ENCODE measurements around the gene NALCN. TPM values are rescaled to one million over a fixed set of nuclear protein-coding genes. Genes with fewer than 3 reads are reported as not detected.

Gene NALCN
- total RNA-seq, 2 donors from 2014 or later = 0.11 TPM; not detected in 1

- no peaks in the 10 kb centered on the region for H3K9me3 Mint-ChIP-seq
Measured at GRCh38 chr13:101398920-101399319, 17.4 kb downstream of the NALCN start.

GRCh38 chr13:101398191-101398590 lies 18.1 kb downstream of the NALCN start:
- WGBS, 2 experiments (ENCODE audit: insufficient coverage in 1 of 2, insufficient read length in 1 of 2) = 64 to 79% methylated on average over 2 of the region's 2 CpGs
- no peak for TF ChIP-seq CTCF (conservative IDR thresholded peaks at IDR 0.05)
- Histone ChIP-seq H3K4me3 (ENCODE audit: low read length) (no peak overlapping the region), H3K4me1 (ENCODE audit: control insufficient read depth, insufficient read depth, low read length) (no peaks in the 10 kb centered on the region), H3K27ac (ENCODE audit: low read depth, low read length) (no peak overlapping the region), H3K9ac (ENCODE audit: extremely low read depth, low read length, poor library complexity, severe bottlenecking) (no peak overlapping the region), H3K36me3 (ENCODE audit: control insufficient read depth, insufficient read depth, low read length) (no peaks in the 10 kb centered on the region), H3K9me3 (ENCODE audit: control insufficient read depth, low read length) (no peaks in the 10 kb centered on the region), H3K27me3 (ENCODE audit: control insufficient read depth, insufficient read depth, low read length, poor library complexity, severe bottlenecking) (no peaks in the 10 kb centered on the region)
- no peaks in the 10 kb centered on the region for H3K9me3 Mint-ChIP-seq
- H3K27ac Mint-ChIP-seq = no peak overlapping the region
- no peak for DNase-seq
- no peaks in the 10 kb centered on the region for H3K27me3 Mint-ChIP-seq (ENCODE audit: insufficient read depth)
- no peaks in the 10 kb centered on the region for H3K4me1 Mint-ChIP-seq
- H3K4me3 Mint-ChIP-seq = no peak overlapping the region
- H3K36me3 Mint-ChIP-seq (ENCODE audit: low read depth) = no peaks in the 10 kb centered on the region

More at GRCh38 chr13:101398920-101399319, 17.4 kb downstream of the NALCN start:
- TF ChIP-seq CTCF (conservative IDR thresholded peaks at IDR 0.05) = no peak
- Histone ChIP-seq H3K36me3 (ENCODE audit: control insufficient read depth, insufficient read depth, low read length) (no peaks in the 10 kb centered on the region), H3K9me3 (ENCODE audit: control insufficient read depth, low read length) (no peaks in the 10 kb centered on the region), H3K4me3 (ENCODE audit: low read length) (no peak overlapping the region), H3K4me1 (ENCODE audit: control insufficient read depth, insufficient read depth, low read length) (no peaks in the 10 kb centered on the region), H3K9ac (ENCODE audit: extremely low read depth, low read length, poor library complexity, severe bottlenecking) (no peak overlapping the region), H3K27ac (ENCODE audit: low read depth, low read length) (no peak overlapping the region), H3K27me3 (ENCODE audit: control insufficient read depth, insufficient read depth, low read length, poor library complexity, severe bottlenecking) (no peaks in the 10 kb centered on the region)
- H3K4me3 Mint-ChIP-seq = no peak overlapping the region
- 89 to 93% methylated on average over 2 of the region's 2 CpGs for WGBS, 2 experiments (ENCODE audit: insufficient coverage in 1 of 2, insufficient read length in 1 of 2)
- no peaks in the 10 kb centered on the region for H3K36me3 Mint-ChIP-seq (ENCODE audit: low read depth)
- H3K27me3 Mint-ChIP-seq (ENCODE audit: insufficient read depth) = no peaks in the 10 kb centered on the region
- no peaks in the 10 kb centered on the region for H3K4me1 Mint-ChIP-seq
- no peak for DNase-seq
- H3K27ac Mint-ChIP-seq = no peak overlapping the region

- Histone ChIP-seq H3K9me3 (ENCODE audit: control insufficient read depth, low read length) (no peaks in the 10 kb centered on the region), H3K36me3 (ENCODE audit: control insufficient read depth, insufficient read depth, low read length) (no peaks in the 10 kb centered on the region), H3K27ac (ENCODE audit: low read depth, low read length) (no peak overlapping the region), H3K4me1 (ENCODE audit: control insufficient read depth, insufficient read depth, low read length) (no peaks in the 10 kb centered on the region), H3K4me3 (ENCODE audit: low read length) (no peak overlapping the region), H3K27me3 (ENCODE audit: control insufficient read depth, insufficient read depth, low read length, poor library complexity, severe bottlenecking) (no peaks in the 10 kb centered on the region), H3K9ac (ENCODE audit: extremely low read depth, low read length, poor library complexity, severe bottlenecking) (no peak overlapping the region)
- Mint-ChIP-seq H3K27me3 (ENCODE audit: insufficient read depth) (no peaks in the 10 kb centered on the region), H3K4me3 (no peak overlapping the region), H3K4me1 (no peaks in the 10 kb centered on the region), H3K27ac (no peak overlapping the region), H3K9me3 (no peaks in the 10 kb centered on the region), H3K36me3 (ENCODE audit: low read depth) (no peaks in the 10 kb centered on the region)
- 88 to 89% methylated on average over 2 of the region's 2 CpGs for WGBS, 2 experiments (ENCODE audit: insufficient coverage in 1 of 2, insufficient read length in 1 of 2)
- no peak for DNase-seq
- no peak for TF ChIP-seq CTCF (conservative IDR thresholded peaks at IDR 0.05)
Measured at GRCh38 chr13:101397742-101398141, 18.6 kb downstream of the NALCN start.
